GM12878 (cell line): ENCODE data around the gene SLCO4A1. TPM values are rescaled to one million over a fixed set of nuclear protein-coding genes. Genes with fewer than 3 reads are reported as not detected.

ENCODE experiments used
- ATAC-seq: fragments of 200-7000 bp; cut with Tn5 transposase; 3 replicates; pipeline ENCODE4 v1.9.1; 2020; ENCODE audit warnings: mild to moderate bottlenecking, moderate library complexity
- BruUV-seq: library from RNA; stranded (reverse); fragments of 400-500 nt; replicated peaks from 2 replicates; lab custom pipeline; 2021; lab: Mats Ljungman, UMichigan
- CTCF ChIA-PET: fragments of 300-600 bp; sonication (Branson Sonifier 250); formaldehyde crosslinking; extraction: SDS; loops from one replicate; lab custom pipeline; 2021; ENCODE audit warnings: inconsistent platforms; lab: Yijun Ruan, JAX
- POLR2A ChIA-PET: fragments of 350-600 bp; formaldehyde crosslinking; extraction: SDS; loops from one replicate; lab custom pipeline; 2021; ENCODE audit warnings: inconsistent platforms; lab: Charles Lee
- RAD21 ChIA-PET: fragments of 300-600 bp; sonication (Branson Sonifier 250); formaldehyde crosslinking; loops from one replicate; lab custom pipeline; 2023; ENCODE audit warnings: antibody characterized with exemption; ENCODE audit not compliant: unreplicated experiment; lab: Charles Lee
- SMC1A ChIA-PET: fragments of 300-600 bp; sonication (Branson Sonifier 250); formaldehyde crosslinking; loops from one replicate; lab custom pipeline; 2023; ENCODE audit not compliant: unreplicated experiment, uncharacterized antibody; lab: Charles Lee
- DNase-seq: peaks from one replicate; pipeline ENCODE4 v3.0.0-alpha.2; 2011; ENCODE audit warnings: low read depth, low spot score
- FAIRE-seq: peaks from 3 replicates; lab custom pipeline; 2011; peaks lifted over from hg19 to GRCh38; lab: Jason Lieb, UNC
- H2AFZ ChIP-seq: 2 replicates; pipeline ENCODE4 v1.6.0; 2011; ENCODE audit warnings: low read depth, low read length, control low read depth; ENCODE audit not compliant: control insufficient read depth
- H3K27ac ChIP-seq: 2 replicates; pipeline ENCODE4 v1.5.1; 2011; ENCODE audit warnings: control low read depth; ENCODE audit not compliant: control insufficient read depth, insufficient read depth
- H3K27me3 ChIP-seq, 2 experiments: replicated peaks in 1 of 2; 2 replicates each; pipeline versions ENCODE4 v1.6.0 to v1.6.1; 2011; ENCODE audit warnings: low read length in 1 of 2; ENCODE audit not compliant: control insufficient read depth in 2 of 2, insufficient read depth in 2 of 2
- H3K36me3 ChIP-seq, 2 experiments: 2 replicates each; pipeline ENCODE4 v1.5.1; 2011; ENCODE audit warnings: low read length in 1 of 2; ENCODE audit not compliant: control insufficient read depth in 2 of 2, insufficient read depth in 2 of 2
- H3K4me1 ChIP-seq: 2 replicates; pipeline ENCODE4 v1.6.1; 2011; ENCODE audit warnings: mild to moderate bottlenecking, low read length, moderate library complexity, mixed read lengths; ENCODE audit not compliant: control insufficient read depth, insufficient read depth
- H3K4me2 ChIP-seq: 2 replicates; pipeline ENCODE4 v1.6.0; 2011; ENCODE audit warnings: control low read depth; ENCODE audit not compliant: control insufficient read depth, insufficient read depth
- H3K4me3 ChIP-seq: fragments of 200-600 bp; sonication (generic); 2 replicates; pipeline ENCODE4 v1.5.1; 2016
- H3K79me2 ChIP-seq: 2 replicates; pipeline ENCODE4 v1.6.0; 2011; ENCODE audit warnings: low read length; ENCODE audit not compliant: control insufficient read depth, insufficient read depth
- H3K9ac ChIP-seq: 2 replicates; pipeline ENCODE4 v1.8.0; 2011; ENCODE audit warnings: low read length, control low read depth, mixed read lengths; ENCODE audit not compliant: control insufficient read depth, insufficient read depth
- H3K9me3 ChIP-seq: replicated peaks from 3 replicates; pipeline ENCODE4 v1.5.1; 2011; ENCODE audit warnings: mild to moderate bottlenecking, low read length; ENCODE audit not compliant: control insufficient read depth, insufficient read depth
- H4K20me1 ChIP-seq: 2 replicates; pipeline ENCODE4 v1.6.0; 2011; ENCODE audit not compliant: control insufficient read depth, insufficient read depth
- CTCF ChIP-seq, 3 experiments: IDR thresholded peaks in 2 of 3; conservative IDR thresholded peaks in 1 of 3; 2 replicates each; pipeline ENCODE4 v1.5.1; 2011; ENCODE audit warnings: low read depth in 3 of 3, low read length in 3 of 3, mild to moderate bottlenecking in 3 of 3, control low read depth in 2 of 3, moderate library complexity in 2 of 3, inconsistent platforms in 1 of 3, mixed read lengths in 1 of 3; ENCODE audit not compliant: control insufficient read depth in 2 of 3, insufficient read depth in 1 of 3; ENCODE audit errors: extremely low read depth in 1 of 3
- FOS ChIP-seq: IDR thresholded peaks from 3 replicates; pipeline ENCODE4 v1.6.1; 2011; ENCODE audit warnings: borderline replicate concordance; ENCODE audit not compliant: insufficient read length; ENCODE audit errors: extremely low read depth
- PRDM15 ChIP-seq: fragments of 450-650 bp; formaldehyde crosslinking; IDR thresholded peaks from 2 replicates; pipeline ENCODE4 v1.4.0; 2020; ENCODE audit warnings: mild to moderate bottlenecking, moderate library complexity
- SIX5 ChIP-seq: IDR thresholded peaks from 2 replicates; pipeline ENCODE4 v1.6.1; 2011; ENCODE audit warnings: mild to moderate bottlenecking, low read depth, low read length, moderate library complexity; ENCODE audit not compliant: severe bottlenecking
- SP1 ChIP-seq: IDR thresholded peaks from one replicate; pipeline ENCODE4 v1.6.1; 2011; ENCODE audit warnings: low read depth, low read length
- STAT1 ChIP-seq: fragments of 450-650 bp; conservative IDR thresholded peaks from 2 replicates; pipeline ENCODE4 v1.6.1; 2014; ENCODE audit warnings: antibody characterized with exemption, mild to moderate bottlenecking
- WGBS: methylation state at CpG from one replicate; pipeline ENCODE4 v1.1.6; 2016; ENCODE audit warnings: low lambda C conversion rate; ENCODE audit not compliant: insufficient replicate concordance, insufficient coverage; ENCODE audit errors: missing lambda C conversion rate; 5-methylcytosine and 5-hydroxymethylcytosine counted together
- in situ Hi-C: fragments of 300-500 bp; cut with MboI; formaldehyde crosslinking; loops from 9 replicates; pipeline ENCODE4 v1.14.3; 2018; ENCODE audit warnings: mixed read lengths
- intact Hi-C: fragments of 100-400 bp; cut with micrococcal nuclease; formaldehyde crosslinking; loops from one replicate; pipeline ENCODE4 v1.14.2; 2022; ENCODE audit not compliant: unreplicated experiment
- polyA plus RNA-seq, 11 experiments: library from polyadenylated mRNA; depleted of rRNA in 4 of 11; unstranded in 6 of 11; stranded (reverse) in 5 of 11; fragments of >200 nt; fragmentation: Nextera tagmentation in 4 of 11; fragmentation: Illumina TruSeq in 1 of 11; extraction: Ambion mirVana in 4 of 11; extraction: Trizol in 1 of 11; gene quantifications; 1 replicate in 1 of 11; 2 replicates in 10 of 11; pipeline versions ENCODE4 v1.2.1 to v1.2.3, GENCODE V29; 2011 to 2016; ENCODE audit warnings: inconsistent platforms in 2 of 11, missing spikeins in 2 of 11, low read depth in 1 of 11
- total RNA-seq, 4 experiments: library from RNA; depleted of rRNA in 3 of 4; stranded (reverse); fragments of >200 nt in 3 of 4; fragmentation: Illumina TruSeq in 1 of 4; extraction: Trizol in 1 of 4; gene quantifications; 2 replicates each; pipeline versions ENCODE4 v1.2.1 to v1.2.3, GENCODE V29; 2013 to 2021

SLCO4A1 gene
- total and polyA plus RNA-seq, 10 of the 15 experiments (the other 5 are each of a cell fraction or from before 2014, with no cell fraction given): 2.1 to 30.7 (median 12.0) TPM

- ChIA-PET SMC1A (no interaction called here), CTCF (no interaction called here), POLR2A (no interaction called here), RAD21 (no interaction called here)
- no peak overlapping the region for H2AFZ ChIP-seq
- peak; percentile 68 for ATAC-seq
- H3K9ac ChIP-seq: no peak overlapping the region
- H3K36me3 ChIP-seq: no peaks in the 10 kb centered on the region
- no peak for DNase-seq
- FAIRE-seq: no peak
- TF ChIP-seq SP1 (no peak), STAT1 (no peak), CTCF (IDR thresholded peaks at IDR 0.05 in 2 of 3, conservative IDR thresholded peaks at IDR 0.05 in 1 of 3; ENCODE audit: control insufficient read depth in 2 of 3, extremely low read depth in 1 of 3, insufficient read depth in 1 of 3, low read depth in 3 of 3, low read length in 3 of 3) (peak in 2 of 3 experiments; percentile 31 to 36; a peak in 3 of 6 replicates), FOS (no peak), PRDM15 (CRISPR knock-in tag) (no peak), SIX5 (no peak)
- H3K27me3 ChIP-seq: peaks cover 0 to 6% of the 10 kb centered on the region in 2 experiments; a peak in 3 of 4 replicates
- 6% methylated on average over 19 of the region's 20 CpGs for WGBS
- no peaks in the 10 kb centered on the region for H3K4me1 ChIP-seq
- no peak overlapping the region for H3K27ac ChIP-seq
- no peaks in the 10 kb centered on the region for H4K20me1 ChIP-seq
- H3K9me3 ChIP-seq: no peaks in the 10 kb centered on the region
- intact Hi-C loops: no loop called here
- BruUV-seq: no TSS peak
- H3K4me3 ChIP-seq: no peak overlapping the region
- H3K79me2 ChIP-seq: no peaks in the 10 kb centered on the region
- in situ Hi-C loops: no loop called here
- H3K4me2 ChIP-seq: no peak overlapping the region
These were observed 65.7 kb downstream of the SLCO4A1 start for GRCh38 chr20:62707921-62708521.
